ENCODE results near the gene ATP2B2. TPM values are rescaled to one million over a fixed set of nuclear protein-coding genes. Genes with fewer than 3 reads are reported as not detected.

Gene ATP2B2
- total and polyA plus RNA-seq, 2 experiments from 2014 or later, result 0.42 to 0.63 TPM

DNA sequence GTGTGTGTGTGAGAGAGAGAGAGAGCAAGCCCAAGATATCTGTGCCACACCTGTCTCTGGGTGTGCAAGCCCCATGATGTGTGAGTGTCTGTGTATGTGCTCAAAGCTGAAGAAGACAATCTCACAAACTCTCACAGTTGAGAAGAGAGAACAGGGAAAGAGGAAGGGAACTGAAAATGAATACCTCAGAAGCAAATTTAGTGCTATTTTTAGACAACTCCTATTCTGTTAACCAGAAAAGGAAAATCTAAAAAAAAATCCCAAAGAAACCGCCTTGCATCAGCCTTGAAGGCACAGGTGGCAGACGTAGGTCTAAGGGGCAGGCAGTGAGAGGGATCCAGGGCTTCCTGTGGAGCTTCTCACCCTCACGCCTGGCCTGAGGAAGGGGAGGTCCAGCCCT lies 47.8 kb downstream of the ATP2B2 start:
- Mint-ChIP-seq H3K4me1 (peaks cover 17% of the 10 kb centered on the region), H3K4me3 (no peak overlapping the region), H3K36me3 (ENCODE audit: low read depth) (no peaks in the 10 kb centered on the region), H3K27me3 (ENCODE audit: insufficient read depth, low read depth, poor library complexity) (peaks cover 2% of the 10 kb centered on the region), H3K9me3 (no peaks in the 10 kb centered on the region), H3K27ac (no peak overlapping the region)
- TF ChIP-seq, protein P1, sequence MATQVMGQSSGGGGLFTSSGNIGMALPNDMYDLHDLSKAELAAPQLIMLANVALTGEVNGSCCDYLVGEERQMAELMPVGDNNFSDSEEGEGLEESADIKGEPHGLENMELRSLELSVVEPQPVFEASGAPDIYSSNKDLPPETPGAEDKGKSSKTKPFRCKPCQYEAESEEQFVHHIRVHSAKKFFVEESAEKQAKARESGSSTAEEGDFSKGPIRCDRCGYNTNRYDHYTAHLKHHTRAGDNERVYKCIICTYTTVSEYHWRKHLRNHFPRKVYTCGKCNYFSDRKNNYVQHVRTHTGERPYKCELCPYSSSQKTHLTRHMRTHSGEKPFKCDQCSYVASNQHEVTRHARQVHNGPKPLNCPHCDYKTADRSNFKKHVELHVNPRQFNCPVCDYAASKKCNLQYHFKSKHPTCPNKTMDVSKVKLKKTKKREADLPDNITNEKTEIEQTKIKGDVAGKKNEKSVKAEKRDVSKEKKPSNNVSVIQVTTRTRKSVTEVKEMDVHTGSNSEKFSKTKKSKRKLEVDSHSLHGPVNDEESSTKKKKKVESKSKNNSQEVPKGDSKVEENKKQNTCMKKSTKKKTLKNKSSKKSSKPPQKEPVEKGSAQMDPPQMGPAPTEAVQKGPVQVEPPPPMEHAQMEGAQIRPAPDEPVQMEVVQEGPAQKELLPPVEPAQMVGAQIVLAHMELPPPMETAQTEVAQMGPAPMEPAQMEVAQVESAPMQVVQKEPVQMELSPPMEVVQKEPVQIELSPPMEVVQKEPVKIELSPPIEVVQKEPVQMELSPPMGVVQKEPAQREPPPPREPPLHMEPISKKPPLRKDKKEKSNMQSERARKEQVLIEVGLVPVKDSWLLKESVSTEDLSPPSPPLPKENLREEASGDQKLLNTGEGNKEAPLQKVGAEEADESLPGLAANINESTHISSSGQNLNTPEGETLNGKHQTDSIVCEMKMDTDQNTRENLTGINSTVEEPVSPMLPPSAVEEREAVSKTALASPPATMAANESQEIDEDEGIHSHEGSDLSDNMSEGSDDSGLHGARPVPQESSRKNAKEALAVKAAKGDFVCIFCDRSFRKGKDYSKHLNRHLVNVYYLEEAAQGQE (IDR thresholded peaks at IDR 0.05; ENCODE audit: unreplicated experiment), result no peak
- TF ChIP-seq EZH2phosphoT487 (IDR thresholded peaks at IDR 0.05; ENCODE audit: unreplicated experiment), result no peak
- TF ChIP-seq CREB1 (CRISPR knock-in tag; IDR thresholded peaks at IDR 0.05; ENCODE audit: low read depth), result no peak
- no peak for TF ChIP-seq ZNF331 (CRISPR knock-in tag; IDR thresholded peaks at IDR 0.05; ENCODE audit: low read depth)
- TF ChIP-seq ZNF114 (CRISPR knock-in tag; IDR thresholded peaks at IDR 0.05), result no peak
- TF ChIP-seq, protein P2, sequence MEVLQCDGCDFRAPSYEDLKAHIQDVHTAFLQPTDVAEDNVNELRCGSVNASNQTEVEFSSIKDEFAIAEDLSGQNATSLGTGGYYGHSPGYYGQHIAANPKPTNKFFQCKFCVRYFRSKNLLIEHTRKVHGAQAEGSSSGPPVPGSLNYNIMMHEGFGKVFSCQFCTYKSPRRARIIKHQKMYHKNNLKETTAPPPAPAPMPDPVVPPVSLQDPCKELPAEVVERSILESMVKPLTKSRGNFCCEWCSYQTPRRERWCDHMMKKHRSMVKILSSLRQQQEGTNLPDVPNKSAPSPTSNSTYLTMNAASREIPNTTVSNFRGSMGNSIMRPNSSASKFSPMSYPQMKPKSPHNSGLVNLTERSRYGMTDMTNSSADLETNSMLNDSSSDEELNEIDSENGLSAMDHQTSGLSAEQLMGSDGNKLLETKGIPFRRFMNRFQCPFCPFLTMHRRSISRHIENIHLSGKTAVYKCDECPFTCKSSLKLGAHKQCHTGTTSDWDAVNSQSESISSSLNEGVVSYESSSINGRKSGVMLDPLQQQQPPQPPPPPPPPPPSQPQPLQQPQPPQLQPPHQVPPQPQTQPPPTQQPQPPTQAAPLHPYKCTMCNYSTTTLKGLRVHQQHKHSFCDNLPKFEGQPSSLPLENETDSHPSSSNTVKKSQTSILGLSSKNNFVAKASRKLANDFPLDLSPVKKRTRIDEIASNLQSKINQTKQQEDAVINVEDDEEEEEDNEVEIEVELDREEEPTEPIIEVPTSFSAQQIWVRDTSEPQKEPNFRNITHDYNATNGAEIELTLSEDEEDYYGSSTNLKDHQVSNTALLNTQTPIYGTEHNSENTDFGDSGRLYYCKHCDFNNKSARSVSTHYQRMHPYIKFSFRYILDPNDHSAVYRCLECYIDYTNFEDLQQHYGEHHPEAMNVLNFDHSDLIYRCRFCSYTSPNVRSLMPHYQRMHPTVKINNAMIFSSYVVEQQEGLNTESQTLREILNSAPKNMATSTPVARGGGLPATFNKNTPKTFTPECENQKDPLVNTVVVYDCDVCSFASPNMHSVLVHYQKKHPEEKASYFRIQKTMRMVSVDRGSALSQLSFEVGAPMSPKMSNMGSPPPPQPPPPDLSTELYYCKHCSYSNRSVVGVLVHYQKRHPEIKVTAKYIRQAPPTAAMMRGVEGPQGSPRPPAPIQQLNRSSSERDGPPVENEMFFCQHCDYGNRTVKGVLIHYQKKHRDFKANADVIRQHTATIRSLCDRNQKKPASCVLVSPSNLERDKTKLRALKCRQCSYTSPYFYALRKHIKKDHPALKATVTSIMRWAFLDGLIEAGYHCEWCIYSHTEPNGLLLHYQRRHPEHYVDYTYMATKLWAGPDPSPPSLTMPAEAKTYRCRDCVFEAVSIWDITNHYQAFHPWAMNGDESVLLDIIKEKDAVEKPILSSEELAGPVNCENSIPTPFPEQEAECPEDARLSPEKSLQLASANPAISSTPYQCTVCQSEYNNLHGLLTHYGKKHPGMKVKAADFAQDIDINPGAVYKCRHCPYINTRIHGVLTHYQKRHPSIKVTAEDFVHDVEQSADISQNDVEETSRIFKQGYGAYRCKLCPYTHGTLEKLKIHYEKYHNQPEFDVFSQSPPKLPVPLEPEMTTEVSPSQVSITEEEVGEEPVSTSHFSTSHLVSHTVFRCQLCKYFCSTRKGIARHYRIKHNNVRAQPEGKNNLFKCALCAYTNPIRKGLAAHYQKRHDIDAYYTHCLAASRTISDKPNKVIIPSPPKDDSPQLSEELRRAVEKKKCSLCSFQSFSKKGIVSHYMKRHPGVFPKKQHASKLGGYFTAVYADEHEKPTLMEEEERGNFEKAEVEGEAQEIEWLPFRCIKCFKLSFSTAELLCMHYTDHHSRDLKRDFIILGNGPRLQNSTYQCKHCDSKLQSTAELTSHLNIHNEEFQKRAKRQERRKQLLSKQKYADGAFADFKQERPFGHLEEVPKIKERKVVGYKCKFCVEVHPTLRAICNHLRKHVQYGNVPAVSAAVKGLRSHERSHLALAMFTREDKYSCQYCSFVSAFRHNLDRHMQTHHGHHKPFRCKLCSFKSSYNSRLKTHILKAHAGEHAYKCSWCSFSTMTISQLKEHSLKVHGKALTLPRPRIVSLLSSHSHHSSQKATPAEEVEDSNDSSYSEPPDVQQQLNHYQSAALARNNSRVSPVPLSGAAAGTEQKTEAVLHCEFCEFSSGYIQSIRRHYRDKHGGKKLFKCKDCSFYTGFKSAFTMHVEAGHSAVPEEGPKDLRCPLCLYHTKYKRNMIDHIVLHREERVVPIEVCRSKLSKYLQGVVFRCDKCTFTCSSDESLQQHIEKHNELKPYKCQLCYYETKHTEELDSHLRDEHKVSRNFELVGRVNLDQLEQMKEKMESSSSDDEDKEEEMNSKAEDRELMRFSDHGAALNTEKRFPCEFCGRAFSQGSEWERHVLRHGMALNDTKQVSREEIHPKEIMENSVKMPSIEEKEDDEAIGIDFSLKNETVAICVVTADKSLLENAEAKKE (CRISPR knock-in tag; IDR thresholded peaks at IDR 0.05), result no peak
- TF ChIP-seq JUNB (IDR thresholded peaks at IDR 0.05; ENCODE audit: unreplicated experiment), result no peak
- no peak for TF ChIP-seq NANOG (IDR thresholded peaks at IDR 0.05; ENCODE audit: borderline replicate concordance)
- TF ChIP-seq STAT1 (IDR thresholded peaks at IDR 0.05; ENCODE audit: unreplicated experiment), result no peak
- no peak for TF ChIP-seq EZH2 (IDR thresholded peaks at IDR 0.05; ENCODE audit: low read depth, unreplicated experiment)
- TF ChIP-seq, protein P3, sequence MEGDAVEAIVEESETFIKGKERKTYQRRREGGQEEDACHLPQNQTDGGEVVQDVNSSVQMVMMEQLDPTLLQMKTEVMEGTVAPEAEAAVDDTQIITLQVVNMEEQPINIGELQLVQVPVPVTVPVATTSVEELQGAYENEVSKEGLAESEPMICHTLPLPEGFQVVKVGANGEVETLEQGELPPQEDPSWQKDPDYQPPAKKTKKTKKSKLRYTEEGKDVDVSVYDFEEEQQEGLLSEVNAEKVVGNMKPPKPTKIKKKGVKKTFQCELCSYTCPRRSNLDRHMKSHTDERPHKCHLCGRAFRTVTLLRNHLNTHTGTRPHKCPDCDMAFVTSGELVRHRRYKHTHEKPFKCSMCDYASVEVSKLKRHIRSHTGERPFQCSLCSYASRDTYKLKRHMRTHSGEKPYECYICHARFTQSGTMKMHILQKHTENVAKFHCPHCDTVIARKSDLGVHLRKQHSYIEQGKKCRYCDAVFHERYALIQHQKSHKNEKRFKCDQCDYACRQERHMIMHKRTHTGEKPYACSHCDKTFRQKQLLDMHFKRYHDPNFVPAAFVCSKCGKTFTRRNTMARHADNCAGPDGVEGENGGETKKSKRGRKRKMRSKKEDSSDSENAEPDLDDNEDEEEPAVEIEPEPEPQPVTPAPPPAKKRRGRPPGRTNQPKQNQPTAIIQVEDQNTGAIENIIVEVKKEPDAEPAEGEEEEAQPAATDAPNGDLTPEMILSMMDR (conservative IDR thresholded peaks at IDR 0.05; ENCODE audit: low read depth in 2 of 2), result no peak
- TF ChIP-seq, protein P4, sequence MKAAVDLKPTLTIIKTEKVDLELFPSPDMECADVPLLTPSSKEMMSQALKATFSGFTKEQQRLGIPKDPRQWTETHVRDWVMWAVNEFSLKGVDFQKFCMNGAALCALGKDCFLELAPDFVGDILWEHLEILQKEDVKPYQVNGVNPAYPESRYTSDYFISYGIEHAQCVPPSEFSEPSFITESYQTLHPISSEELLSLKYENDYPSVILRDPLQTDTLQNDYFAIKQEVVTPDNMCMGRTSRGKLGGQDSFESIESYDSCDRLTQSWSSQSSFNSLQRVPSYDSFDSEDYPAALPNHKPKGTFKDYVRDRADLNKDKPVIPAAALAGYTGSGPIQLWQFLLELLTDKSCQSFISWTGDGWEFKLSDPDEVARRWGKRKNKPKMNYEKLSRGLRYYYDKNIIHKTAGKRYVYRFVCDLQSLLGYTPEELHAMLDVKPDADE (IDR thresholded peaks at IDR 0.05), result no peak
- no peak for TF ChIP-seq POLR2AphosphoS5 (IDR thresholded peaks at IDR 0.05; ENCODE audit: low read depth)
- Histone ChIP-seq H4K20me1 (replicated peaks; ENCODE audit: insufficient read depth) (peaks cover 5% of the 10 kb centered on the region; the same call in 1 of the 2 replicates), H3F3A (replicated peaks; ENCODE audit: low read depth) (no peaks in the 10 kb centered on the region), H3K4me2 (no peak overlapping the region), H3K79me2 (replicated peaks; ENCODE audit: insufficient read depth) (no peaks in the 10 kb centered on the region), H3K4me1 (ENCODE audit: insufficient read depth) (peaks cover 8% of the 10 kb centered on the region), H3K27ac (ENCODE audit: low read depth) (no peak overlapping the region), H3K4me3 (no peak overlapping the region), H2AFZ (no peak overlapping the region), H3K36me3 (ENCODE audit: insufficient read depth) (no peaks in the 10 kb centered on the region), H3K27me3 (ENCODE audit: insufficient read depth) (no peaks in the 10 kb centered on the region), H3K9me2 (ENCODE audit: insufficient read depth) (no peaks in the 10 kb centered on the region)
- ATAC-seq, result no peak
- no peak for DNase-seq (ENCODE audit: low spot score)

Data from GM23338 (cell line).